NK-92 treated with Interleukin-12 subunit alpha and Interleukin-12 subunit beta, amount 100 ng/mL, for 24 hours (cell line): ENCODE results near the gene HIGD1B.

Experiments
- DNase-seq: peaks from one replicate; lab custom pipeline; 2025; lab: John Stamatoyannopoulos, UW

Gene HIGD1B

GRCh38 chr17:44837196-44837595, 10.5 kb upstream of the HIGD1B start:
- no peak for DNase-seq

GRCh38 chr17:44840274-44840673, 7.4 kb upstream of the HIGD1B start:
- DNase-seq: no peak

- no peak for DNase-seq
Observed at GRCh38 chr17:44840936-44841335, 6.7 kb upstream of the HIGD1B start.

- DNase-seq: no peak
Observed at GRCh38 chr17:44842748-44843147, 4.9 kb upstream of the HIGD1B start.

GRCh38 chr17:44844390-44844830, 3.3 kb upstream of the HIGD1B start:
- DNase-seq: no peak

GRCh38 chr17:44846206-44846605, 1.5 kb upstream of the HIGD1B start:
- no peak for DNase-seq

- DNase-seq: no peak
Observed at GRCh38 chr17:44848257-44848795, 643 bp downstream of the HIGD1B start.

GRCh38 chr17:44848961-44849489, 1.3 kb downstream of the HIGD1B start:
- no peak for DNase-seq

GRCh38 chr17:44850025-44850424, 2.3 kb downstream of the HIGD1B start:
- no peak for DNase-seq

- no peak for DNase-seq
Observed at GRCh38 chr17:44850612-44851011, 2.9 kb downstream of the HIGD1B start.

GRCh38 chr17:44854192-44854591, 6.5 kb downstream of the HIGD1B start:
- no peak for DNase-seq

GRCh38 chr17:44859701-44860100, 12.0 kb downstream of the HIGD1B start:
- DNase-seq: no peak

- DNase-seq: no peak
Observed at GRCh38 chr17:44862278-44862914, 14.7 kb downstream of the HIGD1B start.

- DNase-seq: no peak
Observed at GRCh38 chr17:44863061-44863918, 15.6 kb downstream of the HIGD1B start.

- no peak for DNase-seq
Observed at GRCh38 chr17:44864831-44865230, 17.1 kb downstream of the HIGD1B start.

GRCh38 chr17:44865231-44865660, 17.6 kb downstream of the HIGD1B start:
- peak; percentile 19 for DNase-seq

- no peak for DNase-seq
Observed at GRCh38 chr17:44865931-44866330, 18.2 kb downstream of the HIGD1B start.

- no peak for DNase-seq
Observed at GRCh38 chr17:44867841-44868240, 20.2 kb downstream of the HIGD1B start.

- no peak for DNase-seq
Observed at GRCh38 chr17:44871556-44871955, 23.9 kb downstream of the HIGD1B start.

GRCh38 chr17:44872131-44872768, 24.6 kb downstream of the HIGD1B start:
- DNase-seq: no peak

GRCh38 chr17:44875761-44876160, 28.1 kb downstream of the HIGD1B start:
- no peak for DNase-seq

GRCh38 chr17:44877121-44877520, 29.4 kb downstream of the HIGD1B start:
- DNase-seq: no peak
